H1 (cell line): Measurements from ENCODE around the gene FKBP5. TPM values are rescaled to one million over a fixed set of nuclear protein-coding genes. Genes with fewer than 3 reads are reported as not detected.

Source experiments
- CTCF ChIA-PET: fragments of 300-600 bp; sonication (Branson Sonifier 250); formaldehyde crosslinking; loops from one replicate; lab custom pipeline; 2021; ENCODE audit not compliant: partially characterized antibody; lab: Charles Lee
- POLR2A ChIA-PET: fragments of 300-600 bp; sonication (Branson Sonifier 250); formaldehyde crosslinking; loops from one replicate; lab custom pipeline; 2021; ENCODE audit warnings: inconsistent platforms; ENCODE audit not compliant: partially characterized antibody; lab: Charles Lee
- DNase-seq, 2 experiments: peaks; one replicate each; pipeline versions ENCODE4 v3.0.0 to v3.0.0-alpha.2; 2010 to 2022; ENCODE audit warnings: low spot score in 2 of 2, low read depth in 1 of 2, mixed read lengths in 1 of 2
- FAIRE-seq: peaks from 2 replicates; lab custom pipeline; 2011; peaks lifted over from hg19 to GRCh38; lab: Jason Lieb, UNC
- H2AFZ ChIP-seq: 2 replicates; pipeline ENCODE4 v1.8.1; 2012; ENCODE audit warnings: low read length, inconsistent platforms
- H2AK5ac ChIP-seq: 2 replicates; pipeline ENCODE4 v1.6.1; 2013; ENCODE audit warnings: low read depth, low read length
- H2BK120ac ChIP-seq: replicated peaks from 2 replicates; pipeline ENCODE3; 2013; ENCODE audit warnings: low read depth, low read length, inconsistent platforms
- H2BK12ac ChIP-seq: 2 replicates; pipeline ENCODE4 v1.6.1; 2013; ENCODE audit warnings: low read depth, low read length
- H2BK15ac ChIP-seq: 2 replicates; pipeline ENCODE4 v1.6.1; 2013; ENCODE audit warnings: low read length
- H2BK20ac ChIP-seq: 2 replicates; pipeline ENCODE4 v1.6.1; 2013; ENCODE audit warnings: low read length
- H2BK5ac ChIP-seq: 2 replicates; pipeline ENCODE4 v1.6.1; 2013; ENCODE audit warnings: low read depth, low read length
- H3K14ac ChIP-seq: 2 replicates; pipeline ENCODE4 v1.6.1; 2013; ENCODE audit warnings: inconsistent platforms; ENCODE audit not compliant: insufficient read length
- H3K18ac ChIP-seq: 2 replicates; pipeline ENCODE4 v1.6.1; 2013; ENCODE audit warnings: low read length; ENCODE audit errors: extremely low read depth
- H3K23ac ChIP-seq: 2 replicates; pipeline ENCODE4 v1.6.1; 2013; ENCODE audit warnings: inconsistent platforms; ENCODE audit not compliant: insufficient read length
- H3K23me2 ChIP-seq: 2 replicates; pipeline ENCODE4 v1.6.1; 2013; ENCODE audit warnings: low read depth, low read length
- H3K27ac ChIP-seq: 2 replicates; pipeline ENCODE4 v1.6.1; 2011; ENCODE audit warnings: low read depth, low read length, inconsistent platforms
- H3K27me3 ChIP-seq, 4 experiments: replicated peaks in 1 of 4; 1 replicate in 1 of 4; 2 replicates in 3 of 4; pipeline versions ENCODE4 v1.6.1 to v1.8.1; 2011 to 2013; ENCODE audit warnings: low read length in 3 of 4, mild to moderate bottlenecking in 3 of 4, inconsistent platforms in 2 of 4, mixed read lengths in 2 of 4, moderate library complexity in 1 of 4; ENCODE audit not compliant: control insufficient read depth in 3 of 4, insufficient read depth in 3 of 4; ENCODE audit errors: extremely low read depth in 1 of 4
- H3K36me3 ChIP-seq, 4 experiments: 2 replicates each; pipeline versions ENCODE4 v1.6.1 to v1.8.1; 2011 to 2013; ENCODE audit warnings: mild to moderate bottlenecking in 4 of 4, low read length in 3 of 4, moderate library complexity in 2 of 4, control low read depth in 1 of 4, inconsistent platforms in 1 of 4; ENCODE audit not compliant: insufficient read depth in 4 of 4, control insufficient read depth in 2 of 4
- H3K4ac ChIP-seq: replicated peaks from 2 replicates; pipeline ENCODE3; 2013; ENCODE audit warnings: low read length, low read depth, mixed read lengths, inconsistent platforms; ENCODE audit not compliant: insufficient read length
- H3K4me1 ChIP-seq, 4 experiments: replicated peaks in 1 of 4; 1 replicate in 1 of 4; 2 replicates in 3 of 4; pipeline versions ENCODE4 v1.6.1 to v1.8.1; 2011 to 2013; ENCODE audit warnings: low read length in 3 of 4, inconsistent platforms in 2 of 4, mixed read lengths in 1 of 4; ENCODE audit not compliant: insufficient read depth in 4 of 4, control insufficient read depth in 3 of 4
- H3K4me2 ChIP-seq, 2 experiments: 2 replicates each; pipeline versions ENCODE4 v1.6.1 to v1.8.1; 2011 to 2013; ENCODE audit warnings: low read depth in 2 of 2, low read length in 2 of 2, control low read depth in 1 of 2, inconsistent platforms in 1 of 2, mild to moderate bottlenecking in 1 of 2; ENCODE audit not compliant: insufficient read depth in 1 of 2
- H3K4me3 ChIP-seq, 4 experiments: fragments of 200-600, 300-600 bp in 1 of 4; sonication (generic), shearing (Covaris generic), sonication (Bioruptor Twin) in 1 of 4; 2 replicates each; pipeline versions ENCODE4 v1.5.1 to v1.8.1; 2011 to 2016; ENCODE audit warnings: low read length in 4 of 4, low read depth in 3 of 4, control low read depth in 2 of 4, inconsistent platforms in 2 of 4, mild to moderate bottlenecking in 2 of 4, mixed read lengths in 1 of 4, moderate library complexity in 1 of 4; ENCODE audit not compliant: insufficient read depth in 2 of 4; ENCODE audit errors: extremely low read depth in 1 of 4
- H3K56ac ChIP-seq: replicated peaks from 2 replicates; pipeline ENCODE3; 2013; ENCODE audit warnings: low read depth, mild to moderate bottlenecking, mixed read lengths, low read length, inconsistent platforms; ENCODE audit not compliant: insufficient read length
- H3K79me1 ChIP-seq: 2 replicates; pipeline ENCODE4 v1.6.1; 2013; ENCODE audit warnings: low read depth, low read length, control low read depth
- H3K79me2 ChIP-seq, 2 experiments: 2 replicates each; pipeline versions ENCODE4 v1.6.1 to v1.8.1; 2012 to 2013; ENCODE audit warnings: low read length in 2 of 2, mild to moderate bottlenecking in 2 of 2, inconsistent platforms in 1 of 2; ENCODE audit not compliant: insufficient read depth in 2 of 2, control insufficient read depth in 1 of 2
- H3K9ac ChIP-seq, 4 experiments: replicated peaks in 1 of 4; 1 replicate in 1 of 4; 2 replicates in 3 of 4; pipeline versions ENCODE4 v1.6.1 to v1.8.1; 2011 to 2013; ENCODE audit warnings: low read depth in 3 of 4, low read length in 3 of 4, control low read depth in 2 of 4, mild to moderate bottlenecking in 2 of 4, moderate library complexity in 2 of 4, inconsistent platforms in 1 of 4; ENCODE audit errors: extremely low read depth in 1 of 4
- H3K9me3 ChIP-seq, 2 experiments: 2 replicates each; pipeline versions ENCODE4 v1.6.1 to v1.8.1; 2012 to 2013; ENCODE audit warnings: mild to moderate bottlenecking in 2 of 2, moderate library complexity in 2 of 2, control low read depth in 1 of 2, inconsistent platforms in 1 of 2, low read depth in 1 of 2, low read length in 1 of 2, mixed read lengths in 1 of 2; ENCODE audit not compliant: insufficient read depth in 2 of 2
- H4K20me1 ChIP-seq, 2 experiments: replicated peaks in 1 of 2; 2 replicates each; pipeline versions ENCODE3 to v1.8.1; 2011 to 2013; ENCODE audit warnings: inconsistent platforms in 2 of 2, low read length in 2 of 2, mild to moderate bottlenecking in 1 of 2; ENCODE audit not compliant: insufficient read depth in 2 of 2, control insufficient read depth in 1 of 2
- H4K5ac ChIP-seq: 2 replicates; pipeline ENCODE4 v1.6.1; 2013; ENCODE audit warnings: low read length, low read depth, mixed read lengths, inconsistent platforms; ENCODE audit not compliant: insufficient read length
- H4K8ac ChIP-seq: 2 replicates; pipeline ENCODE4 v1.8.0; 2013; ENCODE audit warnings: mild to moderate bottlenecking, moderate library complexity, low read length, inconsistent platforms; ENCODE audit not compliant: insufficient read depth; ENCODE audit errors: extremely low read depth
- H4K91ac ChIP-seq: replicated peaks from 2 replicates; pipeline ENCODE3; 2013; ENCODE audit warnings: low read length, mixed read lengths, inconsistent platforms; ENCODE audit not compliant: insufficient read length
- JUND ChIP-seq: IDR thresholded peaks from 2 replicates; pipeline ENCODE4 v1.6.1; 2011; ENCODE audit warnings: mild to moderate bottlenecking, improper control_type of control experiment, low read length
- WGBS, 2 experiments: shearing (Covaris generic) in 1 of 2; methylation state at CpG; one replicate each; pipeline versions ENCODE4 v1.1.6 to v1.1.7; 2013 to 2015; ENCODE audit warnings: low lambda C conversion rate in 2 of 2, mixed read lengths in 2 of 2, inconsistent platforms in 1 of 2, low coverage in 1 of 2, missing lambda C conversion rate in 1 of 2; ENCODE audit not compliant: insufficient replicate concordance in 2 of 2, insufficient coverage in 1 of 2, insufficient read length in 1 of 2; ENCODE audit errors: extremely low coverage in 1 of 2, missing lambda C conversion rate in 1 of 2; 5-methylcytosine and 5-hydroxymethylcytosine counted together
- polyA plus RNA-seq, 7 experiments: library from polyadenylated mRNA; depleted of rRNA in 3 of 7; stranded (reverse) in 5 of 7; unstranded in 2 of 7; fragments of >200 nt in 5 of 7; fragments of 200-250 nt in 2 of 7; gene quantifications; 1 replicate in 5 of 7; 2 replicates in 1 of 7; 4 replicates in 1 of 7; pipeline versions ENCODE4 v1.2.1 to v1.2.3, GENCODE V29; 2011 to 2013; ENCODE audit warnings: missing spikeins in 2 of 7, mixed read lengths in 2 of 7
- total RNA-seq: library from RNA; stranded (reverse); fragmentation: NEBNext Ultra II Directional; extraction: Animal tissue kit (Norgen Biotek cat#: 25700); gene quantifications from 2 replicates; pipeline ENCODE4 v1.2.1, GENCODE V29; 2021

The FKBP5 gene
- total and polyA plus RNA-seq, 2 of the 8 experiments (the other 6 are each of a cell fraction or from before 2014, with no cell fraction given), result 14.3 to 40.4 TPM

- peak in 1 of 2 experiments; percentile 19 for DNase-seq
- Histone ChIP-seq H3K27ac (no peak overlapping the region), H3K4me2 (no peak overlapping the region), H3K9me3 (no peaks in the 10 kb centered on the region), H2AFZ (no peak overlapping the region), H3K36me3 (peaks cover 0 to 19% (median 3%) of the 10 kb centered on the region in 4 experiments; a peak in 5 of 8 replicates), H4K8ac (no peak overlapping the region), H3K27me3 (no peaks in the 10 kb centered on the region), H3K18ac (no peak overlapping the region), H3K4me1 (no peaks in the 10 kb centered on the region), H3K79me2 (no peaks in the 10 kb centered on the region), H3K79me1 (no peaks in the 10 kb centered on the region), H4K91ac (no peak overlapping the region), H4K5ac (no peak overlapping the region), H3K23ac (no peak overlapping the region), H3K4me3 (no peak overlapping the region), H3K23me2 (no peaks in the 10 kb centered on the region), H2BK20ac (no peak overlapping the region), H3K14ac (no peak overlapping the region), H4K20me1 (peaks cover 0 to 2% of the 10 kb centered on the region in 2 experiments), H2BK15ac (no peak overlapping the region), H2BK120ac (no peak overlapping the region), H3K56ac (no peak overlapping the region), H2BK5ac (no peak overlapping the region), H2AK5ac (no peak overlapping the region), H2BK12ac (no peak overlapping the region), H3K4ac (no peak overlapping the region), H3K9ac (no peak overlapping the region)
- FAIRE-seq, result no peak
- ChIA-PET CTCF (interaction anchor here (1.0 to 3.3 kb wide), 8 partner anchors 11 to 148 kb away, joined by 4 to 30 read pairs (median 6); partner anchors contain the start of gene ARMC12), POLR2A (no interaction called here)
- 94% methylated on average over 8 of the region's 8 CpGs; no CpG with 5 or more reads in 1 of the 2 experiments for WGBS, 2 experiments
- no peak for TF ChIP-seq JUND
Observed at GRCh38 chr6:35589201-35589739, 99.4 kb downstream of the FKBP5 start.
